WI38 (cell line): Measurements from ENCODE around the gene AGMAT.

Experiments
- H3K4me3 ChIP-seq: 2 replicates; pipeline ENCODE4 v1.5.1; 2011; ENCODE audit warnings: low read depth, mild to moderate bottlenecking, control low read depth, low read length
- TF ChIP-seq, protein P1 (sequence below): IDR thresholded peaks from 2 replicates; pipeline ENCODE4 v1.5.1; 2012; ENCODE audit warnings: low read depth, mild to moderate bottlenecking, control low read depth, low read length

Gene AGMAT

DNA sequence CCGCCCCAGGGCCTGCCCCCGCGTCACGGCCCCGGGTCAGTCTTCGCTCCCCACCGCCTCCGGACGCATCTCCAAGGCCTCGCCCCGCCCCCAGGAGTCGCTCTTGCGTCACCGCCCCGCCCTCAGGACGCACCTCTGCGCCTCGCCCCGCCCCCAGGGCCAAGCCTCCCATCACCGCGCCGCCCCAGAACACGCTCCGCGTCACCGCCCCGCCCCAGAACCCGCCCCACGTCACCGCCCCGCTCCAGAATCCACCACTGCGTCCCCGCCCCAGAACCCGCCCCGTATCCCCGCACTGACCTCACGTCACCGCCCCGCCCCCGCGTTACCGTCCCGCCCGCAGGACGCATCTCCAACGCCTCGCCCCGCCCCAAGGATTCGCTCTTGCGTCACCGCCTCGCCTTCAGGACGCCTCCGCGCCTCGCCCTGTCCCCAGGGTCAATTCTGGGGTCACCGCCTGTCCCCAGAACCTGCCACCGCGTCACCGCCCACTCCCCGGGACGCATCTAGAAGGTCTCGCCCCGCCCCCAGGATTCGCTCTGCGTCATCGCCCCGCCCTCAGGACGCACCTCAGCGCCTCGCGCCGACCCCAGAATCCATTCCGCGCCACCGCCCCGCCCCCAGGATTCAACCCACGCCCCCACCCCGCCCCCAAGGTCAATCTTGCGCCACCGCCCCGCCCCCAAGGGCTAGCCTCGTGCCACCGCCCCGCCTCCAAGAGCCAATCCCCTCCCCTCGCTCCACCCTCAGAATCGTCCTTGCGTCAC lies 60.4 kb downstream of the AGMAT start:
- TF ChIP-seq, protein P1, sequence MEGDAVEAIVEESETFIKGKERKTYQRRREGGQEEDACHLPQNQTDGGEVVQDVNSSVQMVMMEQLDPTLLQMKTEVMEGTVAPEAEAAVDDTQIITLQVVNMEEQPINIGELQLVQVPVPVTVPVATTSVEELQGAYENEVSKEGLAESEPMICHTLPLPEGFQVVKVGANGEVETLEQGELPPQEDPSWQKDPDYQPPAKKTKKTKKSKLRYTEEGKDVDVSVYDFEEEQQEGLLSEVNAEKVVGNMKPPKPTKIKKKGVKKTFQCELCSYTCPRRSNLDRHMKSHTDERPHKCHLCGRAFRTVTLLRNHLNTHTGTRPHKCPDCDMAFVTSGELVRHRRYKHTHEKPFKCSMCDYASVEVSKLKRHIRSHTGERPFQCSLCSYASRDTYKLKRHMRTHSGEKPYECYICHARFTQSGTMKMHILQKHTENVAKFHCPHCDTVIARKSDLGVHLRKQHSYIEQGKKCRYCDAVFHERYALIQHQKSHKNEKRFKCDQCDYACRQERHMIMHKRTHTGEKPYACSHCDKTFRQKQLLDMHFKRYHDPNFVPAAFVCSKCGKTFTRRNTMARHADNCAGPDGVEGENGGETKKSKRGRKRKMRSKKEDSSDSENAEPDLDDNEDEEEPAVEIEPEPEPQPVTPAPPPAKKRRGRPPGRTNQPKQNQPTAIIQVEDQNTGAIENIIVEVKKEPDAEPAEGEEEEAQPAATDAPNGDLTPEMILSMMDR: no peak
- peak overlapping the region; percentile 78 for H3K4me3 ChIP-seq

DNA sequence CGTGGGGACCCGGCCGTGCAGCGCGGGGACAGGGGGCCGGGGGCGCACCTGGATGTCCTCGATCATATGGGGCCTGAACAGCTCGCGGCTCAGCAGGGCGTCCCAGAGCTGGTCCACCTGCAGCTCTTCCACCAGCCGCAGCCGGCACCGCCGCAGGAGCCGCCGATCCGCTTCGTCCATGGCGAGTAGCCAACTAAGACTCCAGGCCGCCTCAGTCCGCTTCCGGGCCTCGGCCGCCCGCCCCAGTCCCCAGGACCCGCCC lies 60.9 kb downstream of the AGMAT start, which contains the start of gene CASP9:
Gene CASP9, minus strand, starts transcription at position 195 of the 262 bp plus-strand sequence. Its CDS starts 15 bp downstream, at position 180.
- TF ChIP-seq, protein P1: no peak
- H3K4me3 ChIP-seq: peak within 1 kb of the TSS; percentile 89

DNA sequence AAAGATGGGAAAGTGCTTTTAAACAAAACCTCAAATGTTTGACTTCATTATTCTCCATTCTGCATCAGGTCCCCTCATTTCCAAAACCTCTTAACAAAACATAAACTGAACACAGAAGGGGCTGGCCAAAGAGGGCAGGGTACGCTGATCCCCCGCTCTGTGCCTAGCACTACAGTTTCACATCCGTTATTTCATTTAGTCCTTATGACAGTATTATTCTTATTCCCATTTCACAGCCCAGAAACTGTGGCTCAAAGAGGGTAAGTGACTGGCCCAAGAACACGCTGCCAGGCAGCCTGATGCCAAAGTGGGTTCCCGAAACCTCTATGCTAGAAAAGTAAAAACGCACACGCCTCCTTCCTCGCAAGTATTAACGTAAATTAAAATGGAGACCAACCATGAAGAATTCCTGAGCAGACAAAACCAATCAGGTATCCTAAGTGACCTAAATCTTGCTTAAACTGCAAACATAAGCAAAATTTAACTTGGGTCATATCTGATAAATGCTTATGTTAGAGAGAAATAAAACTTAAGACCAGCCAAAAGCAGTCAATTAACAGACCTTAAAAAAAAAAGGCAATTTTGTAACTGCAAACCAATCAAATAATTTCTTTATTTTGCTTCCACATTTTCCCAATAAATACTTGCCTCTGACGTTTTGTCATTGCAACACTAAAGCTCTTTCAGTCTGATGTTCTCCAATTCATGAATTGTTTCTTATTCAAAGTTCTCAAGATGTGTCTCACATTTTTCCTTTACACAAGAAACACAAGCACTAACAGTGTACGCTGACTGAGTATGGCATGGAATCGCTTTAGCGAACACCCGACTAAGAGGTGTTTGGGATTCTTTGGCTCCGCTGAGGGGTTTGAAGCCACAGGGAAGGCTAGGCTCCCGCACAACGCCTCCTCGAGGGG lies 61.5 kb downstream of the AGMAT start:
- H3K4me3 ChIP-seq: peak overlapping the region; percentile 78
- TF ChIP-seq, protein P1: no peak

DNA sequence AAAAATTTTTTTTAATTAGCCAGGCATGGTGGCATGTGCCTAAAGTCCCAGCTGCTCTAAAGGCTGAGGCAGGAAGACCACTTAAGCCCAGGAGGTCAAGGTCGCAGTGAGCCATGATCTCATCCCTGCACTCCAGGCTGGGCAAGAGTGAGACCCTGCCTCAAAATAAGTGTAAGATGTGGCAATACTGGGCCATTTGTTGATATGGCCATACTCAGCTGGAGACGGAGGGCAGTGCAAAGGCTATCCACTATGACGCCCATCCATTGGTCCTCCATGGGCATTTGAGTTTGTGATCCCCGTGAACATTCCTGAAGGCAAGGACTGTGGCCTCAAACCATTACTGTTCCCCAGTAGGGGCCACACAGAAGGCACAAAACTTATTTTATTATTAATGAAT lies 62.3 kb downstream of the AGMAT start:
- H3K4me3 ChIP-seq: no peak overlapping the region
- TF ChIP-seq, protein P1: no peak
